Transverse colon (tissue), 4 donors: ENCODE data around the gene PLA2G2E. TPM values are rescaled to one million over a fixed set of nuclear protein-coding genes. Genes with fewer than 3 reads are reported as not detected.

ENCODE experiments used
- DNase-seq: peaks from one replicate; pipeline ENCODE4 v3.0.0-alpha.2; 2019
- H3K27ac ChIP-seq, 4 donors: fragments of 200-600 bp; sonication (generic); 2 replicates each; pipeline ENCODE4 v1.5.1; 2016 to 2018; ENCODE audit warnings: inconsistent platforms in 4 of 4
- H3K27me3 ChIP-seq: fragments of 200-600 bp; sonication (generic); 2 replicates; pipeline ENCODE4 v1.5.1; 2017; ENCODE audit warnings: inconsistent platforms
- H3K36me3 ChIP-seq, 4 donors: fragments of 200-600 bp; sonication (generic); 2 replicates each; pipeline ENCODE4 v1.5.1; 2017 to 2019; ENCODE audit warnings: inconsistent platforms in 4 of 4
- H3K4me1 ChIP-seq, 4 donors: fragments of 200-600 bp; sonication (generic); 2 replicates each; pipeline ENCODE4 v1.5.1; 2017 to 2020; ENCODE audit warnings: inconsistent platforms in 4 of 4
- H3K4me3 ChIP-seq, 4 donors: fragments of 200-600 bp; sonication (generic); 1 replicate in 1 of 4; 2 replicates in 3 of 4; pipeline versions ENCODE4 v1.5.1 to v1.6.1; 2017 to 2019; ENCODE audit warnings: inconsistent platforms in 4 of 4
- H3K9me3 ChIP-seq, 2 donors: fragments of 200-600 bp; sonication (generic); 2 replicates each; pipeline ENCODE4 v1.5.1; 2017 to 2019; ENCODE audit warnings: inconsistent platforms in 2 of 2
- EP300 ChIP-seq: sonication (generic); formaldehyde crosslinking; IDR thresholded peaks from one replicate; pipeline ENCODE4 v1.6.1; 2017; ENCODE audit warnings: antibody characterized with exemption, low read depth
- POLR2A ChIP-seq: fragments of 450-650 bp; IDR thresholded peaks from one replicate; pipeline ENCODE4 v1.6.1; 2016; ENCODE audit warnings: antibody characterized with exemption, mild to moderate bottlenecking, moderate library complexity
- POLR2AphosphoS5 ChIP-seq, 3 donors: sonication (generic); formaldehyde crosslinking; IDR thresholded peaks; one replicate each; pipeline ENCODE4 v1.6.1; 2016; ENCODE audit warnings: antibody characterized with exemption in 3 of 3
- WGBS, 2 donors: methylation state at CpG; one replicate each; pipeline ENCODE4 v1.1.5; 2018; ENCODE audit warnings: low coverage in 1 of 2; 5-methylcytosine and 5-hydroxymethylcytosine counted together
- in situ Hi-C, 4 donors: fragments of 200-750 bp; cut with MboI; loops; one replicate each; pipeline versions ENCODE4 v1.15.0 to v1.15.1; 2017; ENCODE audit warnings: low sequenced_read_pairs in 3 of 4, low pct_ligation_motif_present in 1 of 4, low pct_unique_long_range_greater_than_20kb in 1 of 4
- intact Hi-C: fragments of 100-400 bp; cut with DNase I; formaldehyde crosslinking; loops from one replicate; pipeline ENCODE4 v1.15.1; 2023; ENCODE audit warnings: low total_unique reads
- total RNA-seq, 4 donors: library from RNA; depleted of rRNA; stranded (reverse); fragments of >200 nt; gene quantifications; one replicate each; pipeline ENCODE4 v1.1.0, GENCODE V29; 2016
- TF ChIP-seq, protein P1 (sequence below), 5 experiments: fragments of 200-600 bp in 3 of 5; fragments of 450-650 bp in 2 of 5; sonication (generic) in 3 of 5; IDR thresholded peaks; 1 replicate in 2 of 5; 2 replicates in 3 of 5; pipeline ENCODE4 v1.5.1; 2016 to 2017; ENCODE audit warnings: antibody characterized with exemption in 5 of 5, inconsistent platforms in 3 of 5, mild to moderate bottlenecking in 2 of 5, moderate library complexity in 1 of 5

The PLA2G2E gene
- total RNA-seq, 4 donors from 2014 or later: not detected

DNA sequence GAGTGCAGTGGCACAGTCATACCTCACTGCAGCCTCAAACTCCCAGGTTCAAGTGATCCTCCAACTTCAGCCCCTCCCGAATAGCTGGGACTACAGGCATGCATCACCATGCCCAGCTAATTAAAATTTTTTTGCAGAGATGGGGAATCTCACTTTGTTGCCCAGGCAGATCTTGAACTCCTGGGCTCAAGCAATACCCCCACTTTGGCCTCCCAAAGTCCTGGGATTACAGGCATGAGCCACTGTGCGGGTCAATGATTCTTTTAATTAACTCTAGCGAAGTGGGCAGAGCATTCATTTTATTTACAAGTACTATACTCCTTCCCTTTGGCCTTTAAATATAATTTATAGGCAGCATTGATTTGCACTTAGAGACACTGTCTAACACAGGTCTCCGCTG, 43.8 kb downstream of the PLA2G2E start:
- in situ Hi-C loops (no loop called here), intact Hi-C loops (no loop called here)
- no peak for DNase-seq
- H3K9me3 ChIP-seq: no peaks in the 10 kb centered on the region
- peaks cover 3% of the 10 kb centered on the region for H3K27me3 ChIP-seq
- no peak overlapping the region for H3K4me3 ChIP-seq
- 90 to 94% methylated on average over 3 to 4 of the region's 4 CpGs for WGBS, 2 donors
- TF ChIP-seq, protein P1, sequence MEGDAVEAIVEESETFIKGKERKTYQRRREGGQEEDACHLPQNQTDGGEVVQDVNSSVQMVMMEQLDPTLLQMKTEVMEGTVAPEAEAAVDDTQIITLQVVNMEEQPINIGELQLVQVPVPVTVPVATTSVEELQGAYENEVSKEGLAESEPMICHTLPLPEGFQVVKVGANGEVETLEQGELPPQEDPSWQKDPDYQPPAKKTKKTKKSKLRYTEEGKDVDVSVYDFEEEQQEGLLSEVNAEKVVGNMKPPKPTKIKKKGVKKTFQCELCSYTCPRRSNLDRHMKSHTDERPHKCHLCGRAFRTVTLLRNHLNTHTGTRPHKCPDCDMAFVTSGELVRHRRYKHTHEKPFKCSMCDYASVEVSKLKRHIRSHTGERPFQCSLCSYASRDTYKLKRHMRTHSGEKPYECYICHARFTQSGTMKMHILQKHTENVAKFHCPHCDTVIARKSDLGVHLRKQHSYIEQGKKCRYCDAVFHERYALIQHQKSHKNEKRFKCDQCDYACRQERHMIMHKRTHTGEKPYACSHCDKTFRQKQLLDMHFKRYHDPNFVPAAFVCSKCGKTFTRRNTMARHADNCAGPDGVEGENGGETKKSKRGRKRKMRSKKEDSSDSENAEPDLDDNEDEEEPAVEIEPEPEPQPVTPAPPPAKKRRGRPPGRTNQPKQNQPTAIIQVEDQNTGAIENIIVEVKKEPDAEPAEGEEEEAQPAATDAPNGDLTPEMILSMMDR (IDR thresholded peaks at IDR 0.05): no peak
- TF ChIP-seq POLR2AphosphoS5 (IDR thresholded peaks at IDR 0.05) (no peak), POLR2A (no peak), EP300 (no peak)
- no peaks in the 10 kb centered on the region for H3K36me3 ChIP-seq
- H3K4me1 ChIP-seq: peaks cover 9 to 18% (median 16%) of the 10 kb centered on the region in 4 donors
- H3K27ac ChIP-seq: no peak overlapping the region

GRCh38 chr1:19879227-19879626, 44.2 kb downstream of the PLA2G2E start:
- H3K4me1 ChIP-seq: peaks cover 9 to 18% (median 14%) of the 10 kb centered on the region in 4 donors
- peaks cover 3% of the 10 kb centered on the region for H3K27me3 ChIP-seq
- 93 to 94% methylated on average over 3 to 4 of the region's 4 CpGs for WGBS, 2 donors
- in situ Hi-C loops: no loop called here
- intact Hi-C loops: no loop called here
- no peaks in the 10 kb centered on the region for H3K36me3 ChIP-seq
- DNase-seq: no peak
- peak overlapping the region in 3 of 4 donors; percentile 29 to 63 (median 61) for H3K27ac ChIP-seq
- TF ChIP-seq, protein P1 (IDR thresholded peaks at IDR 0.05): no peak
- TF ChIP-seq POLR2AphosphoS5 (IDR thresholded peaks at IDR 0.05) (no peak), POLR2A (no peak), EP300 (no peak)
- no peaks in the 10 kb centered on the region for H3K9me3 ChIP-seq
- no peak overlapping the region for H3K4me3 ChIP-seq

- 57 to 67% methylated on average over 12 of the region's 12 CpGs for WGBS, 2 donors
- in situ Hi-C loops: no loop called here
- intact Hi-C loops: no loop called here
- peak in 2 of 3 donors; percentile 18 to 35 for TF ChIP-seq POLR2AphosphoS5 (IDR thresholded peaks at IDR 0.05)
- TF ChIP-seq, protein P1 (IDR thresholded peaks at IDR 0.05): no peak
- peak overlapping the region in 1 of 4 donors; percentile 30 for H3K4me3 ChIP-seq
- H3K9me3 ChIP-seq: no peaks in the 10 kb centered on the region
- H3K36me3 ChIP-seq: no peaks in the 10 kb centered on the region
- peaks cover 3 to 12% (median 8%) of the 10 kb centered on the region in 4 donors for H3K4me1 ChIP-seq
- DNase-seq: peak; percentile 84
- peaks cover 3% of the 10 kb centered on the region for H3K27me3 ChIP-seq
- H3K27ac ChIP-seq: peak overlapping the region; percentile 29 to 63 (median 59)
These were observed 44.8 kb downstream of the PLA2G2E start for GRCh38 chr1:19878637-19878985.

GRCh38 chr1:19877821-19878636, 45.4 kb downstream of the PLA2G2E start:
- Histone ChIP-seq H3K4me1 (peaks cover 0 to 6% (median 2%) of the 10 kb centered on the region in 4 donors), H3K27ac (peak overlapping the region; percentile 29 to 63 (median 59)), H3K36me3 (no peaks in the 10 kb centered on the region), H3K27me3 (peaks cover 3% of the 10 kb centered on the region), H3K4me3 (peak overlapping the region in 1 of 4 donors; percentile 30), H3K9me3 (no peaks in the 10 kb centered on the region)
- in situ Hi-C loops (no loop called here), intact Hi-C loops (no loop called here)
- TF ChIP-seq POLR2AphosphoS5 (IDR thresholded peaks at IDR 0.05) (peak in 1 of 3 donors; percentile 25), EP300 (no peak), POLR2A (peak; percentile 46)
- TF ChIP-seq, protein P1 (IDR thresholded peaks at IDR 0.05): no peak
- peak; percentile 42 for DNase-seq
- 63 to 70% methylated on average over 7 to 19 of the region's 19 CpGs for WGBS, 2 donors
